Ovary (tissue), 9 donors: ENCODE measurements around the gene KCTD3. TPM values are rescaled to one million over a fixed set of nuclear protein-coding genes. Genes with fewer than 3 reads are reported as not detected.

Experiments used
- DNase-seq, 5 donors: peaks; one replicate each; pipeline ENCODE4 v3.0.0-alpha.2; 2019 to 2020
- H3K27ac ChIP-seq, 2 donors: fragments of 200-600 bp; one replicate each; pipeline versions ENCODE4 v1.5.1 to v1.8.0; 2019 to 2022
- H3K27me3 ChIP-seq: fragments of 200-600 bp; one replicate; pipeline ENCODE4 v1.8.0; 2022
- H3K36me3 ChIP-seq: fragments of 200-600 bp; sonication (generic); one replicate; pipeline ENCODE4 v1.5.1; 2019
- H3K4me1 ChIP-seq: one replicate; pipeline ENCODE4 v1.8.1; 2013; ENCODE audit warnings: mild to moderate bottlenecking, moderate library complexity; ENCODE audit not compliant: insufficient read depth
- H3K4me3 ChIP-seq: fragments of 200-600 bp; sonication (generic); one replicate; pipeline ENCODE4 v1.5.1; 2017
- H3K9me3 ChIP-seq, 2 donors: fragments of 200-600 bp in 1 of 2; sonication (generic) in 1 of 2; one replicate each; pipeline versions ENCODE4 v1.5.1 to v1.8.1; 2013 to 2019; ENCODE audit warnings: mild to moderate bottlenecking in 1 of 2, moderate library complexity in 1 of 2
- EP300 ChIP-seq: sonication (generic); formaldehyde crosslinking; IDR thresholded peaks from one replicate; pipeline ENCODE4 v1.6.1; 2017; ENCODE audit warnings: antibody characterized with exemption
- POLR2A ChIP-seq: fragments of 450-650 bp; IDR thresholded peaks from one replicate; pipeline ENCODE4 v1.6.1; 2017; ENCODE audit warnings: antibody characterized with exemption, mild to moderate bottlenecking, moderate library complexity
- WGBS, 3 donors: extraction: QIAGEN DNeasy Blood & Tissue Kit in 1 of 3; methylation state at CpG; one replicate each; pipeline versions ENCODE4 v1.1.5 to v1.1.7; 2013 to 2017; 5-methylcytosine and 5-hydroxymethylcytosine counted together
- intact Hi-C, 4 donors: fragments of 100-400 bp; cut with DNase I; formaldehyde crosslinking; loops; one replicate each; pipeline versions ENCODE4 v1.11.0 to v1.15.1; 2022 to 2023
- polyA plus RNA-seq, 2 donors: library from polyadenylated mRNA; stranded (reverse); fragments of 200-250 nt in 1 of 2; fragments of 350-450 nt in 1 of 2; fragmentation: Illumina TruSeq in 1 of 2; extraction: RNeasy Lipid Tissue Mini Kit (QIAGEN cat#74804) in 1 of 2; gene quantifications; one replicate each; pipeline ENCODE4 v1.2.3, GENCODE V29; 2013 to 2014
- small RNA-seq: library from RNA; depleted of rRNA; stranded (forward); fragments of <200 nt; gene quantifications from one replicate; pipeline ENCODE3, GENCODE V24; 2016
- total RNA-seq, 7 donors: library from RNA; depleted of rRNA in 2 of 7; stranded (reverse); fragments of >200 nt in 2 of 7; fragmentation: NEBNext Ultra II Directional in 3 of 7; extraction: Animal tissue kit (Norgen Biotek cat#: 25700) in 3 of 7; gene quantifications; one replicate each; pipeline versions ENCODE4 v1.1.0 to v1.2.4, GENCODE V29; 2016 to 2023
- TF ChIP-seq, protein P1 (sequence below), 3 donors: fragments of 450-650 bp in 2 of 3; fragments of 200-600 bp in 1 of 3; IDR thresholded peaks; one replicate each; pipeline versions ENCODE4 v1.5.1 to v1.8.0; 2016 to 2022; ENCODE audit warnings: antibody characterized with exemption in 3 of 3, mild to moderate bottlenecking in 1 of 3
- donor health status: DM: no; HTN: no; CAD: no; lungs with moderate emphysema.
- donor health status: DM: no; HTN: no; CAD: no.
- donor health status: Bipolar disorder and iron deficiency.
- donor health status: DM: yes; HTN: yes; CAD: no.
- donor health status: DM: no; HTN: no; CAD: no.
- donor health status: DM: yes; HTN: yes; CAD: no.

KCTD3 gene
- total and polyA plus RNA-seq, 9 donors, result 23.8 to 39.1 (median 28.9) TPM

- H3K27me3 ChIP-seq, result no peaks in the 10 kb centered on the region
- intact Hi-C loops, result no loop called here
- WGBS, 3 donors, result 27 to 41% (median 33%) methylated on average over 4 of the region's 4 CpGs
- H3K4me1 ChIP-seq, result no peaks in the 10 kb centered on the region
- no peak for DNase-seq
- H3K9me3 ChIP-seq, result no peaks in the 10 kb centered on the region
- H3K36me3 ChIP-seq, result no peaks in the 10 kb centered on the region
- no peak overlapping the region for H3K27ac ChIP-seq
- no peak overlapping the region for H3K4me3 ChIP-seq
- TF ChIP-seq, protein P1, sequence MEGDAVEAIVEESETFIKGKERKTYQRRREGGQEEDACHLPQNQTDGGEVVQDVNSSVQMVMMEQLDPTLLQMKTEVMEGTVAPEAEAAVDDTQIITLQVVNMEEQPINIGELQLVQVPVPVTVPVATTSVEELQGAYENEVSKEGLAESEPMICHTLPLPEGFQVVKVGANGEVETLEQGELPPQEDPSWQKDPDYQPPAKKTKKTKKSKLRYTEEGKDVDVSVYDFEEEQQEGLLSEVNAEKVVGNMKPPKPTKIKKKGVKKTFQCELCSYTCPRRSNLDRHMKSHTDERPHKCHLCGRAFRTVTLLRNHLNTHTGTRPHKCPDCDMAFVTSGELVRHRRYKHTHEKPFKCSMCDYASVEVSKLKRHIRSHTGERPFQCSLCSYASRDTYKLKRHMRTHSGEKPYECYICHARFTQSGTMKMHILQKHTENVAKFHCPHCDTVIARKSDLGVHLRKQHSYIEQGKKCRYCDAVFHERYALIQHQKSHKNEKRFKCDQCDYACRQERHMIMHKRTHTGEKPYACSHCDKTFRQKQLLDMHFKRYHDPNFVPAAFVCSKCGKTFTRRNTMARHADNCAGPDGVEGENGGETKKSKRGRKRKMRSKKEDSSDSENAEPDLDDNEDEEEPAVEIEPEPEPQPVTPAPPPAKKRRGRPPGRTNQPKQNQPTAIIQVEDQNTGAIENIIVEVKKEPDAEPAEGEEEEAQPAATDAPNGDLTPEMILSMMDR (IDR thresholded peaks at IDR 0.05), result no peak
- no peak for TF ChIP-seq POLR2A
- TF ChIP-seq EP300, result no peak
These were observed 102.8 kb downstream of the KCTD3 start for GRCh38 chr1:215669806-215670491.

Small RNA genes lying within 50 kb of the gene (small RNA-seq; reads per million reads assigned to genes)
- gene RF00108, result not detected
